ENCODE results near the gene SHANK1.
"Not testable (repeated sequence)": the region's sequence is repeated elsewhere in the genome, so short reads cannot be mapped to it uniquely, and the experiment has no call there.

The SHANK1 gene

GRCh38 chr19:50633973-50634372 lies 85.6 kb downstream of the SHANK1 start:
- no peak for DNase-seq (ENCODE audit: low spot score)

- no peak for DNase-seq (ENCODE audit: low spot score)
These were observed 86.2 kb downstream of the SHANK1 start for GRCh38 chr19:50633359-50633758.

- no peak for DNase-seq (ENCODE audit: low spot score)
These were observed 87.3 kb downstream of the SHANK1 start for GRCh38 chr19:50632151-50632835.

- DNase-seq (ENCODE audit: low spot score) = no peak
These were observed 89.8 kb downstream of the SHANK1 start for GRCh38 chr19:50629801-50630200.

GRCh38 chr19:50629194-50629593 lies 90.4 kb downstream of the SHANK1 start:
- DNase-seq (ENCODE audit: low spot score) = no peak

GRCh38 chr19:50628551-50628950 lies 91.1 kb downstream of the SHANK1 start:
- no peak for DNase-seq (ENCODE audit: low spot score)

GRCh38 chr19:50628146-50628545 lies 91.5 kb downstream of the SHANK1 start:
- DNase-seq (ENCODE audit: low spot score) = no peak

GRCh38 chr19:50626795-50627194 lies 92.8 kb downstream of the SHANK1 start:
- no peak for DNase-seq (ENCODE audit: low spot score)

- no peak for DNase-seq (ENCODE audit: low spot score)
These were observed 93.6 kb downstream of the SHANK1 start for GRCh38 chr19:50626011-50626410.

- DNase-seq (ENCODE audit: low spot score) = no peak
These were observed 94.5 kb downstream of the SHANK1 start for GRCh38 chr19:50624949-50625600.

GRCh38 chr19:50620394-50620906 lies 99.2 kb downstream of the SHANK1 start:
- not testable (repeated sequence) for DNase-seq (ENCODE audit: low spot score)

GRCh38 chr19:50619184-50619583 lies 100.4 kb downstream of the SHANK1 start:
- DNase-seq (ENCODE audit: low spot score) = not testable (repeated sequence)

- not testable (repeated sequence) for DNase-seq (ENCODE audit: low spot score)
These were observed 101.2 kb downstream of the SHANK1 start for GRCh38 chr19:50618379-50618778.

GRCh38 chr19:50612504-50613404 lies 106.8 kb downstream of the SHANK1 start:
- not testable (repeated sequence) for DNase-seq (ENCODE audit: low spot score)
